GM19238 (cell line): ENCODE results near the gene FGFR2.
"Not testable (repeated sequence)": the region's sequence is repeated elsewhere in the genome, so short reads cannot be mapped to it uniquely, and the experiment has no call there.

Source experiments
- DNase-seq: peaks from one replicate; pipeline ENCODE4 v3.0.0; 2011; ENCODE audit warnings: low spot score; ENCODE audit not compliant: insufficient read length

FGFR2 gene

GRCh38 chr10:121554916-121555315, 43.3 kb downstream of the FGFR2 start:
- DNase-seq, result not testable (repeated sequence)

- no peak for DNase-seq
Measured at GRCh38 chr10:121553511-121554264, 44.6 kb downstream of the FGFR2 start.

- no peak for DNase-seq
Measured at GRCh38 chr10:121552746-121553145, 45.5 kb downstream of the FGFR2 start.

GRCh38 chr10:121551210-121551885, 46.9 kb downstream of the FGFR2 start:
- DNase-seq, result no peak

- DNase-seq, result no peak
Measured at GRCh38 chr10:121544301-121544869, 53.9 kb downstream of the FGFR2 start.

- DNase-seq, result no peak
Measured at GRCh38 chr10:121543545-121543944, 54.7 kb downstream of the FGFR2 start.

- no peak for DNase-seq
Measured at GRCh38 chr10:121541450-121542120, 56.7 kb downstream of the FGFR2 start.

- no peak for DNase-seq
Measured at GRCh38 chr10:121540732-121541395, 57.4 kb downstream of the FGFR2 start.

GRCh38 chr10:121539786-121540185, 58.5 kb downstream of the FGFR2 start:
- DNase-seq, result no peak

GRCh38 chr10:121536310-121536913, 61.8 kb downstream of the FGFR2 start:
- no peak for DNase-seq

- DNase-seq, result no peak
Measured at GRCh38 chr10:121535381-121535780, 62.9 kb downstream of the FGFR2 start.

- no peak for DNase-seq
Measured at GRCh38 chr10:121532292-121532864, 65.9 kb downstream of the FGFR2 start.

GRCh38 chr10:121531830-121532178, 66.4 kb downstream of the FGFR2 start:
- no peak for DNase-seq

- no peak for DNase-seq
Measured at GRCh38 chr10:121531076-121531829, 67.0 kb downstream of the FGFR2 start.

- no peak for DNase-seq
Measured at GRCh38 chr10:121530481-121531075, 67.7 kb downstream of the FGFR2 start.

- no peak for DNase-seq
Measured at GRCh38 chr10:121527690-121528089, 70.6 kb downstream of the FGFR2 start.

GRCh38 chr10:121526801-121527221, 71.4 kb downstream of the FGFR2 start:
- DNase-seq, result no peak

GRCh38 chr10:121526135-121526790, 72.0 kb downstream of the FGFR2 start:
- no peak for DNase-seq
